NB4 (cell line): ENCODE data around the gene MED13L.

Experiments
- MAX ChIP-seq: IDR thresholded peaks from 2 replicates; pipeline ENCODE4 v1.6.1; 2011; ENCODE audit warnings: low read depth, low read length
- POLR2A ChIP-seq: IDR thresholded peaks from 2 replicates; pipeline ENCODE4 v1.6.1; 2011; ENCODE audit warnings: mild to moderate bottlenecking; ENCODE audit not compliant: insufficient read length; ENCODE audit errors: extremely low read depth
- TF ChIP-seq, protein P1 (sequence below): IDR thresholded peaks from one replicate; pipeline ENCODE4 v1.5.1; 2012; ENCODE audit warnings: low read depth, low read length

DNA sequence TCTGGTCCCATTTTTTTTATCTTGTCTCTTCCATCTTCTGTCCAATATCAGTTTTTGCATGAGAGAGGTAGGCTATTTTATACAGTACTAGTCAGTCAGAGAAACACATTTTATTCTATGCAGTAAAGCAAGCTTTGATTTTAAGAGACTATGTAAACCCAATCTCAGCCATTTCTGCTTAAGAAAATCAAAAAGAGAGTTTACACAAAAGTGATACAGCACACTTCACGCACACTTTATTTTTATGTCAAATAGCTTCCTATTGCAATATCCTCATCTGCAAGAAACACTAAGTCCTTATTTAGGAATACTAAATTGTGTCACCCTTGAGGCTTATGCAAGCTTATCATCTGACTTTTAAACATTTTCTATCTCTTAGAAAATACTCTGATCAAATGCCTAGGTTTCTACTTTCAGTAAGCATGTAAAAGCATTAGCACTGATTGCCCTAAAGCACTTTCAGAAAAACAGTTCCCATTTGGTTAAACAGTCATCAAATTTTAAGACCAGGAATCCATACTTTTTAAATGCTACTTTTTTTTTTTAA, 78.3 kb downstream of the MED13L start:
- TF ChIP-seq MAX (no peak), POLR2A (no peak)
- TF ChIP-seq, protein P1, sequence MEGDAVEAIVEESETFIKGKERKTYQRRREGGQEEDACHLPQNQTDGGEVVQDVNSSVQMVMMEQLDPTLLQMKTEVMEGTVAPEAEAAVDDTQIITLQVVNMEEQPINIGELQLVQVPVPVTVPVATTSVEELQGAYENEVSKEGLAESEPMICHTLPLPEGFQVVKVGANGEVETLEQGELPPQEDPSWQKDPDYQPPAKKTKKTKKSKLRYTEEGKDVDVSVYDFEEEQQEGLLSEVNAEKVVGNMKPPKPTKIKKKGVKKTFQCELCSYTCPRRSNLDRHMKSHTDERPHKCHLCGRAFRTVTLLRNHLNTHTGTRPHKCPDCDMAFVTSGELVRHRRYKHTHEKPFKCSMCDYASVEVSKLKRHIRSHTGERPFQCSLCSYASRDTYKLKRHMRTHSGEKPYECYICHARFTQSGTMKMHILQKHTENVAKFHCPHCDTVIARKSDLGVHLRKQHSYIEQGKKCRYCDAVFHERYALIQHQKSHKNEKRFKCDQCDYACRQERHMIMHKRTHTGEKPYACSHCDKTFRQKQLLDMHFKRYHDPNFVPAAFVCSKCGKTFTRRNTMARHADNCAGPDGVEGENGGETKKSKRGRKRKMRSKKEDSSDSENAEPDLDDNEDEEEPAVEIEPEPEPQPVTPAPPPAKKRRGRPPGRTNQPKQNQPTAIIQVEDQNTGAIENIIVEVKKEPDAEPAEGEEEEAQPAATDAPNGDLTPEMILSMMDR, result no peak
